Endothelial cell of coronary artery (primary cell): ENCODE measurements around the gene TNNT2. TPM values are rescaled to one million over a fixed set of nuclear protein-coding genes. Genes with fewer than 3 reads are reported as not detected.

Experiments
- total RNA-seq: library from RNA; depleted of rRNA; stranded (reverse); fragments of >200 nt; gene quantifications from 2 replicates; pipeline ENCODE4 v1.2.3, GENCODE V29; 2014

The TNNT2 gene
- not detected in 2 replicates for total RNA-seq

DNA sequence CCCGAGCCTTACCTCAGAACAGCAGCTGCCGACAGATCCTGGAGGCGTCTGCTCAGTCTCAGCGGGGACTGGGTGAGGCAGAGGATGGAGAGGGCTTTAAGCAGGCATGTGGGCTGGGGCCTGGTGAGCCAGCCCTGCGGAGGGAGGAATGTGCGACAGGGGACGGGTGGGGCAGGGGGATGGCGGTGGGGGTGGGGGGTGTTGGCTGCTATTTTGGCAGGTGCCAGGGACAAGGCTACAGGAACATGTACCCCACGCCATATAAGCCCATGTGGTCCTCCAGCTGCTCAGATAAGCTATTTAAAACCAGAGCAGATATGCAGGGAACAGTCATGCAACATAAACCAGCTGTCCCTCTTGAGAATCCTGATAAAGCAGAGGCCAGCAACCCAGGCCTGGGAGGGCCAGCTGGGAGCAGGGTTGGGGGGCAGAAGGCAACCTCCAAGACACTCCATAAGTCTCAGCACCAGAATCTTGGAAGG is at the start of gene TNNT2:
TSS of gene TNNT2 (minus strand) at position 70 of the 482 bp plus-strand sequence. CDS start 4,426 bp downstream, outside the sequence.

DNA sequence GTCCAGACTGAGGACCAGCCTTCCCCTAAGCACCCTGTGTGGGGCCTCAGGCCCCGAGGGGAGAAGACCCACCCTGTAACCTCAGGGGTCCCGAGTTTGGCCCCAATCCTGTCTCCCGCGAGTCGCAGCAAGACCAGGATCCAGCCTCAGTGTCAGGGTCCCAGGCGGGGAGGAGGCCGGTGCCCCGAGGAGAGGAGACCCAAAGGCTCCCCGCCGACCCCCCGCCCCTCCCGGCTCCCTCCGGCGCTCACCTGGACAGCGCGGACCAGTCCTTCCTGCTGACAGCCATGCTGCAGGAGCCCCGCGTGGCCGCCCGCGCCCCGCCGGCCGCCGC is 21.5 kb upstream of the TNNT2 start, which contains the start of gene LAD1:
TSS of gene LAD1 (minus strand) at position 307 of the 334 bp plus-strand sequence. CDS start at position 289, 18 bp downstream.

Other genes starting within 250 kb of the TNNT2 start
- gene TMEM9, start 223.2 kb downstream of the TNNT2 start, total RNA-seq: 59.1 and 73.8 TPM in 2 replicates
- not detected in 2 replicates for gene IGFN1, start 186.9 kb downstream of the TNNT2 start, total RNA-seq
- gene PKP1, start 94.2 kb downstream of the TNNT2 start, total RNA-seq: 0.19 TPM in 1 of 2 replicates, not detected in the other
- not detected in 2 replicates for gene LAD1, start 21.6 kb upstream of the TNNT2 start, total RNA-seq
- gene TNNI1, start 44.0 kb upstream of the TNNT2 start, total RNA-seq: not detected in 2 replicates
- 50.0 and 55.7 TPM in 2 replicates for gene PHLDA3, start 91.5 kb upstream of the TNNT2 start, total RNA-seq
- 990 and 1,113 TPM in 2 replicates for gene CSRP1, start 129.4 kb upstream of the TNNT2 start, total RNA-seq
- gene NAV1, start 161.4 kb upstream of the TNNT2 start, total RNA-seq: 18.4 and 51.8 TPM in 2 replicates